Nasal cavity respiratory epithelium epithelial cell of viscerocranial mucosa (primary cell): ENCODE data around the gene SRPX. TPM values are rescaled to one million over a fixed set of nuclear protein-coding genes. Genes with fewer than 3 reads are reported as not detected.

Experiments used
- total RNA-seq: library from RNA; depleted of rRNA; stranded (reverse); fragments of >200 nt; gene quantifications from 2 replicates; pipeline ENCODE4 v1.2.3, GENCODE V29; 2014

Gene SRPX
- 3.8 and 30.5 TPM in 2 replicates for total RNA-seq

GRCh38 chrX:38220415-38221390 lies at the start of gene SRPX:
SRPX (minus strand) TSS chrX:38220871; CDS start chrX:38220792, 79 bp downstream.

Other genes starting within 250 kb of the SRPX start
- gene SYTL5, start 214.3 kb downstream of the SRPX start, total RNA-seq, result 0.34 and 4.6 TPM in 2 replicates
- 6.4 and 8.5 TPM in 2 replicates for gene RPGR, start 106.6 kb upstream of the SRPX start, total RNA-seq
- not detected in 2 replicates for gene OTC, start 131.7 kb upstream of the SRPX start, total RNA-seq